Measurements from ENCODE around the gene NSD2. TPM values are rescaled to one million over a fixed set of nuclear protein-coding genes. Genes with fewer than 3 reads are reported as not detected.
"Not testable (repeated sequence)": the region's sequence is repeated elsewhere in the genome, so short reads cannot be mapped to it uniquely, and the experiment has no call there.

Gene NSD2
- total RNA-seq, 4 donors from 2014 or later = 25.3 to 46.7 (median 27.4) TPM

GRCh38 chr4:1842339-1842895 lies 28.8 kb upstream of the NSD2 start:
- Histone ChIP-seq H3K4me1 (no peaks in the 10 kb centered on the region), H3K27ac (no peak overlapping the region), H3K9me3 (no peaks in the 10 kb centered on the region), H3K27me3 (no peaks in the 10 kb centered on the region), H3K4me3 (no peak overlapping the region), H3K36me3 (peaks cover 78% of the 10 kb centered on the region)
- WGBS = 92% methylated on average over 6 of the region's 13 CpGs
- TF ChIP-seq CTCF (IDR thresholded peaks at IDR 0.05) (no peak), EP300 (IDR thresholded peaks at IDR 0.05) (no peak), POLR2AphosphoS5 (IDR thresholded peaks at IDR 0.05) (no peak), POLR2A (IDR thresholded peaks at IDR 0.05) (no peak)
- no peak for DNase-seq (ENCODE audit: low spot score in 2 of 2)

- H3K36me3 ChIP-seq = peaks cover 80% of the 10 kb centered on the region
- 92% methylated on average over 14 of the region's 17 CpGs for WGBS
- DNase-seq (ENCODE audit: low spot score in 2 of 2) = no peak
These were observed 28.2 kb upstream of the NSD2 start for GRCh38 chr4:1842993-1843448.

GRCh38 chr4:1843852-1844251 lies 27.3 kb upstream of the NSD2 start:
- Histone ChIP-seq H3K36me3 (peaks cover 73% of the 10 kb centered on the region), H3K4me3 (no peak overlapping the region), H3K27me3 (no peaks in the 10 kb centered on the region), H3K4me1 (no peaks in the 10 kb centered on the region), H3K9me3 (no peaks in the 10 kb centered on the region), H3K27ac (no peak overlapping the region)
- TF ChIP-seq POLR2A (IDR thresholded peaks at IDR 0.05) (no peak), CTCF (IDR thresholded peaks at IDR 0.05) (no peak), EP300 (IDR thresholded peaks at IDR 0.05) (no peak), POLR2AphosphoS5 (IDR thresholded peaks at IDR 0.05) (no peak)
- DNase-seq (ENCODE audit: low spot score in 2 of 2) = no peak
- 32% methylated on average over 9 of the region's 10 CpGs for WGBS

More at GRCh38 chr4:1842993-1843448, 28.2 kb upstream of the NSD2 start:
- H3K27me3 ChIP-seq = no peaks in the 10 kb centered on the region
- TF ChIP-seq CTCF (IDR thresholded peaks at IDR 0.05) (no peak), POLR2AphosphoS5 (IDR thresholded peaks at IDR 0.05) (no peak), EP300 (IDR thresholded peaks at IDR 0.05) (no peak), POLR2A (IDR thresholded peaks at IDR 0.05) (no peak)
- H3K9me3 ChIP-seq = no peaks in the 10 kb centered on the region
- H3K4me1 ChIP-seq = no peaks in the 10 kb centered on the region
- H3K4me3 ChIP-seq = no peak overlapping the region
- H3K27ac ChIP-seq = no peak overlapping the region

- H3K4me3 ChIP-seq; DNase-seq (ENCODE audit: low spot score in 2 of 2); H3K27me3 ChIP-seq; H3K27ac ChIP-seq; H3K4me1 ChIP-seq; H3K9me3 ChIP-seq: not testable (repeated sequence)
- 93% methylated on average over 10 of the region's 10 CpGs for WGBS
- H3K36me3 ChIP-seq = peaks cover 65% of the 10 kb centered on the region
These were observed 26.6 kb upstream of the NSD2 start for GRCh38 chr4:1844618-1845017.

- Histone ChIP-seq H3K4me3 (no peak overlapping the region), H3K9me3 (no peaks in the 10 kb centered on the region), H3K27me3 (no peaks in the 10 kb centered on the region), H3K36me3 (peaks cover 46% of the 10 kb centered on the region), H3K27ac (no peak overlapping the region), H3K4me1 (peaks cover 7% of the 10 kb centered on the region)
- WGBS = 98% methylated on average over 2 of the region's 2 CpGs
- no peak for TF ChIP-seq CTCF (IDR thresholded peaks at IDR 0.05)
- TF ChIP-seq EP300 (IDR thresholded peaks at IDR 0.05) = no peak
- TF ChIP-seq POLR2AphosphoS5 (IDR thresholded peaks at IDR 0.05) = no peak
- no peak for TF ChIP-seq POLR2A (IDR thresholded peaks at IDR 0.05)
- no peak for DNase-seq (ENCODE audit: low spot score in 2 of 2)
These were observed 24.6 kb upstream of the NSD2 start for GRCh38 chr4:1846580-1846979.

GRCh38 chr4:1850276-1850675 lies 20.9 kb upstream of the NSD2 start:
- Histone ChIP-seq H3K4me3 (no peak overlapping the region), H3K36me3 (peaks cover 26% of the 10 kb centered on the region), H3K4me1 (peaks cover 42% of the 10 kb centered on the region), H3K27me3 (no peaks in the 10 kb centered on the region), H3K9me3 (no peaks in the 10 kb centered on the region), H3K27ac (no peak overlapping the region)
- WGBS = 85% methylated on average over 10 of the region's 10 CpGs
- no peak for TF ChIP-seq POLR2AphosphoS5 (IDR thresholded peaks at IDR 0.05)
- TF ChIP-seq EP300 (IDR thresholded peaks at IDR 0.05) = no peak
- TF ChIP-seq POLR2A (IDR thresholded peaks at IDR 0.05) = no peak
- no peak for TF ChIP-seq CTCF (IDR thresholded peaks at IDR 0.05)
- no peak for DNase-seq (ENCODE audit: low spot score in 2 of 2)

Measured in suprapubic skin (tissue), 4 donors.